GM23248 (cell line): ENCODE results near the gene C16orf54. TPM values are rescaled to one million over a fixed set of nuclear protein-coding genes. Genes with fewer than 3 reads are reported as not detected.
"Not testable (repeated sequence)": the region's sequence is repeated elsewhere in the genome, so short reads cannot be mapped to it uniquely, and the experiment has no call there.

ENCODE experiments used
- DNase-seq: peaks from one replicate; pipeline ENCODE4 v3.0.0-alpha.2; 2015
- H2AFZ ChIP-seq: fragments of 200-600 bp; sonication (generic); 2 replicates; pipeline ENCODE4 v1.6.1; 2016; ENCODE audit warnings: antibody characterized with exemption
- H3F3A ChIP-seq: fragments of 200-600 bp; sonication (generic); 2 replicates; pipeline ENCODE4 v1.6.1; 2016; ENCODE audit warnings: mild to moderate bottlenecking, antibody characterized with exemption, mixed run types; ENCODE audit not compliant: insufficient read depth
- H3K27ac ChIP-seq: fragments of 200-600 bp; sonication (generic); 2 replicates; pipeline ENCODE4 v1.5.1; 2016; ENCODE audit warnings: mild to moderate bottlenecking
- H3K27me3 ChIP-seq: fragments of 200-600 bp; sonication (generic); replicated peaks from 2 replicates; pipeline ENCODE4 v1.6.1; 2016; ENCODE audit warnings: mild to moderate bottlenecking; ENCODE audit not compliant: insufficient read depth
- H3K36me3 ChIP-seq: fragments of 200-600 bp; sonication (generic); 2 replicates; pipeline ENCODE4 v1.6.1; 2016; ENCODE audit warnings: low read depth, mild to moderate bottlenecking
- H3K4me1 ChIP-seq: fragments of 200-600 bp; sonication (generic); 2 replicates; pipeline ENCODE4 v1.6.1; 2016; ENCODE audit warnings: mild to moderate bottlenecking; ENCODE audit not compliant: insufficient read depth
- H3K4me2 ChIP-seq: fragments of 200-600 bp; sonication (generic); one replicate; pipeline ENCODE4 v1.6.1; 2016; ENCODE audit warnings: mild to moderate bottlenecking; ENCODE audit not compliant: unreplicated experiment
- H3K4me3 ChIP-seq: fragments of 200-600 bp; sonication (generic); 2 replicates; pipeline ENCODE4 v1.5.1; 2016; ENCODE audit warnings: mild to moderate bottlenecking
- H3K79me2 ChIP-seq: fragments of 200-600 bp; sonication (generic); 2 replicates; pipeline ENCODE4 v1.6.1; 2016; ENCODE audit warnings: mild to moderate bottlenecking; ENCODE audit not compliant: insufficient read depth
- H3K9ac ChIP-seq: fragments of 200-600 bp; sonication (generic); 2 replicates; pipeline ENCODE4 v1.6.1; 2016; ENCODE audit warnings: mild to moderate bottlenecking
- H3K9me2 ChIP-seq: fragments of 200-600 bp; sonication (generic); 2 replicates; pipeline ENCODE4 v1.6.1; 2016; ENCODE audit warnings: mixed run types, mild to moderate bottlenecking, moderate library complexity; ENCODE audit not compliant: insufficient read depth
- H3K9me3 ChIP-seq: fragments of 200-600 bp; sonication (generic); one replicate; pipeline ENCODE4 v1.6.1; 2017; ENCODE audit warnings: low read depth
- H4K20me1 ChIP-seq: fragments of 200-600 bp; sonication (generic); 2 replicates; pipeline ENCODE4 v1.6.0; 2016; ENCODE audit not compliant: insufficient read depth
- EZH2 ChIP-seq: fragments of 200-600 bp; sonication (generic); IDR thresholded peaks from 2 replicates; pipeline ENCODE4 v1.6.1; 2018; ENCODE audit warnings: antibody characterized with exemption, mild to moderate bottlenecking; ENCODE audit not compliant: insufficient read depth, poor library complexity, severe bottlenecking
- EZH2phosphoT487 ChIP-seq: fragments of 200-600 bp; sonication (generic); IDR thresholded peaks from 2 replicates; pipeline ENCODE4 v1.6.1; 2018; ENCODE audit warnings: antibody characterized with exemption, moderate library complexity, mild to moderate bottlenecking, low read depth; ENCODE audit not compliant: insufficient read depth
- WGBS, 2 experiments: methylation state at CpG; one replicate each; pipeline ENCODE4 v1.1.6; 2015 to 2017; ENCODE audit warnings: low lambda C conversion rate in 2 of 2, low coverage in 1 of 2; ENCODE audit errors: missing lambda C conversion rate in 2 of 2; 5-methylcytosine and 5-hydroxymethylcytosine counted together
- in situ Hi-C: fragments of 300-500 bp; cut with MboI; formaldehyde crosslinking; loops from 2 replicates; pipeline ENCODE4 v1.15.0; 2020
- polyA plus RNA-seq: library from polyadenylated mRNA; unstranded; fragments of >200 nt; fragmentation: Nextera tagmentation; extraction: Ambion mirVana; gene quantifications from 2 replicates; pipeline ENCODE4 v1.2.1, GENCODE V29; 2016
- total RNA-seq: library from RNA; depleted of rRNA; stranded (reverse); fragments of >200 nt; shearing (Covaris generic); gene quantifications from 2 replicates; pipeline ENCODE4 v1.2.3, GENCODE V29; 2014

Gene C16orf54
- total and polyA plus RNA-seq, 2 experiments from 2014 or later: not detected

DNA sequence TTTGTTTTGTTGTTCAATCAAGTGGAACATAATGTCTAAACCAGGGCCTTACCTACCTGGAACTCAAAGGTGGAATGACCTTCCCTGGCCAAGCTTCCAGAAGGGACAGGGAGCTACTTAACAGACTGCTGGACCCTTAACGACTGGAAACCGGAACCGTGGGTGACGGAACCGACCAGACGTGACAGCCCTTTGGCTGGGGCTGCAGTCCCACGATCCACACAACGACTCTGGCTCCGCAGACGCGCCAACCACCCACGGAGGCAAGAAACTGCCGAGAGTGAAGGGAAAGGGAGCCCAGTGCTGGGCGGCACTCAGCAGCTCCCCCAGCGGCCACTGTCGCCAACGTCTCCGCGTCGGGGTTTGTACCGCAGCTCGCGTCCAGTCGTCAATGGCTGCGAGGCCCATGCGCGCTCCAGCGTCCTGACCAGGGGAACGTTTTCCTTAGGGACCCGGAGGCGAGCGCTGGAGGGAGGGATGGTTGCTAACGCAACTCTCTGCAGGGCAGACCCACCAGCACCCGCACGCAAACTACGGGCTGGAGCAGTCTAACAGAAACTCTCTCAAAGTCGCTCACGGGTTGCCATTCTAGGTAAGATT is 39.2 kb upstream of the C16orf54 start:
- Histone ChIP-seq H3K79me2 (no peaks in the 10 kb centered on the region), H3K9ac (peak overlapping the region; percentile 24; the same call in 1 of the 2 replicates), H3K36me3 (no peaks in the 10 kb centered on the region), H4K20me1 (no peaks in the 10 kb centered on the region), H3K27ac (no peak overlapping the region), H3K4me1 (peaks cover 3% of the 10 kb centered on the region; the same call in 1 of the 2 replicates), H3K4me3 (peak overlapping the region; percentile 70), H3K27me3 (0 out of 2 replicates have a peak, but pooled peaks cover under 1% of the 10 kb centered on the region), H3K9me2 (no peaks in the 10 kb centered on the region), H3K4me2 (peak overlapping the region; percentile 78), H3F3A (peaks cover 5% of the 10 kb centered on the region; the same call in 1 of the 2 replicates), H2AFZ (peak overlapping the region; percentile 93), H3K9me3 (no peaks in the 10 kb centered on the region)
- 3 to 5% methylated on average over 36 to 37 of the region's 38 CpGs for WGBS, 2 experiments
- in situ Hi-C loops: no loop called here
- no peak for TF ChIP-seq EZH2
- DNase-seq: peak; percentile 86

DNA sequence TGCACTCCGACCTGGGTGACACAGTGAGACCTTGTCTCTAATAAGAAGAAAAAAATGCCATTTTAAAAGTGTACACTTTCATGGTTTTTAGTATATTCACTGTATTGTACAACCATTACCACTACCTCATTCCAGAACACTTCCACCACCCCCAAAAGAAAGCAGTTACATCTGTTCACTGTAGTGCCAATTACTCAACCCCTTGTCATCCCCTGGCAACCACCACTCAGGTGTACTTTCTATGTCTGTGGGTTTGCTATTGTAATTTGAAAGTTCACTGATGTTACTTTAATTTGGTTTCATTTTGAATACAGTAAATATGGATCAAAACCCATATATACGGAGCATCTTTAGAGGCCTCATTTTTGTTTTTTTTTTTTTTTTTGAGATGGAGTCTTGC is 38.4 kb upstream of the C16orf54 start:
- no peak for DNase-seq
- Histone ChIP-seq H3K9me2 (no peaks in the 10 kb centered on the region), H3K4me3 (no peak overlapping the region), H3K27ac (no peak overlapping the region), H3K9me3 (no peaks in the 10 kb centered on the region), H3K9ac (no peak overlapping the region), H3K4me1 (no peaks in the 10 kb centered on the region; the same call in 1 of the 2 replicates), H2AFZ (no peak overlapping the region), H4K20me1 (no peaks in the 10 kb centered on the region), H3F3A (no peaks in the 10 kb centered on the region), H3K4me2 (no peak overlapping the region), H3K36me3 (no peaks in the 10 kb centered on the region), H3K27me3 (0 out of 2 replicates have a peak, but pooled peaks cover 6% of the 10 kb centered on the region), H3K79me2 (no peaks in the 10 kb centered on the region)
- WGBS, 2 experiments: 83 to 86% methylated on average over 2 of the region's 2 CpGs
- in situ Hi-C loops: no loop called here
- TF ChIP-seq EZH2: no peak
- no peak for TF ChIP-seq EZH2phosphoT487

DNA sequence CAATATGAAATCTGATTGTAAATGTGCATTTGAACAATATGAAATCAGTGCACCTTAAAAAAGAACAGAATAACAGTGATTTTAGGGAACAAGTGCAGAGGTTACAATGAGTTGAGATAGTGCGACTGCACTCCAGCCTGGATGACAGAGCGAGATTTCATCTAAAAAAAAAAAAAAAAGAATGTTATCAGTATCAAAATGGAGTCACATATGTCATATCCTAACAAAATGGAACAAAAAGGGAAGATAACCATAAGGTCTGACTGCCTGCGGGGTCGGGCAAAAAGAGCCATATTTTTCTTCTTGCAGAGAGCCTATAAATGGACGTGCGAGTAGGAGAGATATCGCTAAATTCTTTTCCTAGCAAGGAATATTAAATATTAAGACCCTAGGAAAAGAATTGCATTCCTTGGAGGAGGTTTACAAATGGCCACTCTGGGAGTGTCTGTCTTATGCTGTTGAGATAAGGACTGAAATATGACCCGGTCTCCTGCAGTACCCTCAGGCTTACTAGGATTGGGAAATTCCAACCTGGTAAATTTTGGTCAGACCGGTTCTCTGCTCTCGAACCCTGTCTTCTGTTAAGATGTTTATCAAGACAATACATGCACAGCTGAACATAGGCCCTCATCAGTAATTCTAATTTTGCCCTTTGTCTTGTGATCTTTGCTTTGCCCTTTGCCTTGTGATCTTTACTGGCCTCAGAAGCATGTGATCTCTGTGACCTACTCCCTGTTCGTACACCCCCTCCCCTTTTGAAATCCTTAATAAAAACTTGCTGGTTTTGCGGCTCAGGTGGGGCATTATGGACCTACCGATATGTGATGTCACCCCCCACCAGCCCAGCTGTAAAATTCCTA is 37.5 kb upstream of the C16orf54 start:
- H3K4me3 ChIP-seq, DNase-seq, H3F3A ChIP-seq, H3K27ac ChIP-seq, in situ Hi-C loops, H3K9ac ChIP-seq, H3K36me3 ChIP-seq, H3K79me2 ChIP-seq, H3K4me1 ChIP-seq, H3K27me3 ChIP-seq, H3K4me2 ChIP-seq, H2AFZ ChIP-seq, H3K9me3 ChIP-seq, H3K9me2 ChIP-seq, H4K20me1 ChIP-seq: not testable (repeated sequence)
- 72 to 75% methylated on average over 13 of the region's 13 CpGs for WGBS, 2 experiments

DNA sequence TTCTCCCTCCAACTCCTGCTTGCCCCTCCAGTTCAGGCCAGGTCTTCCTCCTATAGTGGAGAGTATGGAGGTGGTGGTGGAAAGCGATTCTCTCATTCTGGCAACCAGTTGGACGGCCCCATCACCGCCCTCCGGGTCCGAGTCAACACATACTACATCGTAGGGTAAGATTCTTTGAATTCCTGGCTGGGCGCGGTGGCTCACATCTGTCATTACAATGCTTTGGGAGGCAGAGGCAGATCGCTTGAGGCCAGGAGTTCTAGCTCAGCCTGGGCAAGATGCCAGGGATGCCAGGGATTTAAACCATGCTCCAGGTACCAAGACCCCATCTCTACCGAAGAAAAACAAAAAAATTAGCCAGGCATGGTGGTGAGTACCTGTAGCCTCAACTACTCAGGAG is 33.7 kb upstream of the C16orf54 start:
- DNase-seq: no peak
- Histone ChIP-seq H3K9me2 (no peaks in the 10 kb centered on the region), H2AFZ (no peak overlapping the region), H3K4me2 (no peak overlapping the region), H3K4me1 (no peaks in the 10 kb centered on the region), H3K27me3 (peaks cover 6% of the 10 kb centered on the region; the same call in 1 of the 2 replicates), H3K9ac (no peak overlapping the region), H3K27ac (no peak overlapping the region), H4K20me1 (no peaks in the 10 kb centered on the region), H3F3A (no peaks in the 10 kb centered on the region), H3K4me3 (no peak overlapping the region), H3K79me2 (no peaks in the 10 kb centered on the region), H3K36me3 (no peaks in the 10 kb centered on the region), H3K9me3 (no peaks in the 10 kb centered on the region)
- TF ChIP-seq EZH2 (no peak), EZH2phosphoT487 (no peak)
- WGBS, 2 experiments: 41 to 54% methylated on average over 10 of the region's 10 CpGs
- in situ Hi-C loops: no loop called here
